KMS-11 (cell line): ENCODE data around the gene FADS3.
A peak's percentile ranks its signal among the peaks of the same experiment; 100 is the strongest.

Experiments used
- H2AFZ ChIP-seq: fragments of 200-600 bp; sonication (generic); 2 replicates; pipeline ENCODE4 v1.6.1; 2016; ENCODE audit warnings: antibody characterized with exemption, mixed run types, low read depth
- H3K27ac ChIP-seq: fragments of 200-600 bp; sonication (generic); 2 replicates; pipeline ENCODE4 v1.6.1; 2016; ENCODE audit warnings: mild to moderate bottlenecking, mixed run types
- H3K27me3 ChIP-seq: fragments of 200-600 bp; sonication (generic); 2 replicates; pipeline ENCODE4 v1.6.1; 2017; ENCODE audit warnings: mild to moderate bottlenecking, low read depth, mixed run types, moderate library complexity; ENCODE audit not compliant: insufficient read depth
- H3K36me3 ChIP-seq: fragments of 200-600 bp; sonication (generic); 2 replicates; pipeline ENCODE4 v1.6.1; 2017; ENCODE audit warnings: mild to moderate bottlenecking, mixed run types; ENCODE audit not compliant: insufficient read depth
- H3K4me1 ChIP-seq: fragments of 200-600 bp; sonication (generic); 2 replicates; pipeline ENCODE4 v1.6.1; 2016; ENCODE audit warnings: mild to moderate bottlenecking, low read depth, mixed run types; ENCODE audit not compliant: poor library complexity, severe bottlenecking
- H3K4me2 ChIP-seq: fragments of 200-600 bp; sonication (generic); 2 replicates; pipeline ENCODE4 v1.7.0; 2016; ENCODE audit warnings: mild to moderate bottlenecking, mixed run types
- H3K4me3 ChIP-seq: fragments of 200-600 bp; sonication (generic); IDR thresholded peaks from 2 replicates; pipeline ENCODE4 v1.6.1; 2017; ENCODE audit warnings: low read depth, low read length, mixed read lengths; ENCODE audit not compliant: insufficient read depth
- H3K79me2 ChIP-seq: fragments of 200-600 bp; sonication (generic); 2 replicates; pipeline ENCODE4 v1.6.1; 2016; ENCODE audit warnings: low read depth, mixed run types; ENCODE audit not compliant: insufficient read depth
- H3K9ac ChIP-seq: fragments of 200-600 bp; sonication (generic); 2 replicates; pipeline ENCODE4 v1.6.1; 2016; ENCODE audit warnings: mild to moderate bottlenecking, mixed run types
- H4K20me1 ChIP-seq: fragments of 200-600 bp; sonication (generic); 2 replicates; pipeline ENCODE4 v1.6.1; 2016; ENCODE audit warnings: mild to moderate bottlenecking, mixed run types; ENCODE audit not compliant: insufficient read depth
- CTCF ChIP-seq: fragments of 200-600 bp; sonication (generic); conservative IDR thresholded peaks from 2 replicates; pipeline ENCODE4 v1.6.1; 2017; ENCODE audit warnings: low read depth, mild to moderate bottlenecking, antibody characterized with exemption, low read length, moderate library complexity, mixed read lengths

Gene FADS3

DNA sequence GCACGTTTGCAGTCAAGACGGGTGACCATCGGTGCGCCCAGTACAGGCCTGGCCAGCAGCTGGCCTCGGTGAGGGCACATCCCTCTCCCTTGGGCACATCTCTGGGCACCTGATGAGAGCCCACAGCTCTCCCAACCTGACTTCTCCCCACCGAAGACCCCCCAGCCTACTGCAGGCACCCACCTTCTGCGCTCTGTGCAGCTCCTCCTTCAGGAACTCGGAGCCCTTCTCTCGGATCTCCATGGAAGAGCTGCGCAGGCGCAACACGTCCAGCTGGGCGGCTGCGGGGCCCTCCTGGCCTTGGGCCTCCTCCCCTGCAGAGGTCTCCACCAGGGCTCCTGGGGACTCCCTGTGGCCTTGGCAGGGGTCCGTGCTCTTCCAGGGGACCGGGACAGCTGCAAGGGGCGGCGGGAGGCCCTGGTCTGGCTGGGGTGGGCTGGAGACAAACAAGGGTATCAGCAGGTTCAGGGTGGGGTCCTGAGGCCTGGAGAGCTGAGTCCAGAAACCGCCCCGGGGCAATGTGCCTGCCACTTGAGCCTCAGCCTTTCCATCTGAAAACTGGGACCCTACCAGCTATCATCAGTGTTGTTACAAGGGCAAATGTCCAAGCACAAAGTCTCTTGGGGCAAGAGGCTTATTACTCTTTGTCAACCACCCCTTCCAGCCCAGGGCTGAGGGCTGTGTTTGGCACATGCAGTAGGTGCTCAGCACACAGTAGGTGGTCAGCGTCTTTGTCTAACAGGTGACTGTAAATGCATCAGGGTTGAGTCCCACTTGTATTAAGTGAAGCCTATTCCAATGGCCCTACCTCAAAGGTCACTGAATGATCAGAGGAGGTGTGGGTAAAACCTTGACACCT is 16.8 kb upstream of the FADS3 start:
- Histone ChIP-seq H4K20me1 (no peaks in the 10 kb centered on the region), H3K4me1 (peaks cover 28% of the 10 kb centered on the region), H3K9ac (peak overlapping the region; percentile 78; the same call in 1 of the 2 replicates)

GRCh38 chr11:61907282-61907681 is 15.9 kb upstream of the FADS3 start:
- no peaks in the 10 kb centered on the region for H3K79me2 ChIP-seq
- H3K27me3 ChIP-seq, result no peaks in the 10 kb centered on the region
- H4K20me1 ChIP-seq, result no peaks in the 10 kb centered on the region
- H3K4me3 ChIP-seq, result no peak overlapping the region
- no peak overlapping the region for H3K4me2 ChIP-seq
- H3K4me1 ChIP-seq, result peaks cover 28% of the 10 kb centered on the region
- H2AFZ ChIP-seq, result no peak overlapping the region
- no peak overlapping the region for H3K27ac ChIP-seq
- H3K36me3 ChIP-seq, result no peaks in the 10 kb centered on the region
- H3K9ac ChIP-seq, result no peak overlapping the region
- no peak for TF ChIP-seq CTCF

More for the DNA sequence above, 16.8 kb upstream of the FADS3 start:
- Histone ChIP-seq H3K4me2 (peak overlapping the region; percentile 89), H2AFZ (peak overlapping the region; percentile 54; the same call in 1 of the 2 replicates), H3K27ac (peak overlapping the region; percentile 78), H3K27me3 (no peaks in the 10 kb centered on the region), H3K36me3 (no peaks in the 10 kb centered on the region), H3K4me3 (no peak overlapping the region), H3K79me2 (no peaks in the 10 kb centered on the region)
- no peak for TF ChIP-seq CTCF

DNA sequence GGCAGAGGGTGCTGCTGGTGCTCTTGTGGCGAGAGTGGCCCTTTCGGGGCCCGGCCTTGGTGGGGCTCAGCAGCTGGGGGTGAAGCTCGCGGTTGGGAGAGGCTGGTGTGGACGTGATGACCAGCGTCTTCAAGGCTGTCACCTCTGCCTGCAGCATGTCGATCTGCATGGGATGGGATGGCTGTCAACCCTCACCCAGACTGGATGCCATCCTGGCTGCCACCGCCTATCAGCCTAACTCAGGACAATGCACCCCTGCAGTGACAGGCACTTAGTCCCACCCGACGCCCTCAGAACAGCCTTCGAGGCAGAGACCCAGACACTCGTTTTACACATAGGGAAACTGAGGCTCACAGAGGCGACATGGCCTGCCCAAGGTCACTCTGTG is 15.2 kb upstream of the FADS3 start:
- H3K27me3 ChIP-seq, result no peaks in the 10 kb centered on the region
- H3K27ac ChIP-seq, result no peak overlapping the region
- no peak overlapping the region for H3K4me2 ChIP-seq
- no peak for TF ChIP-seq CTCF
- H3K4me3 ChIP-seq, result no peak overlapping the region
- no peaks in the 10 kb centered on the region for H4K20me1 ChIP-seq
- no peaks in the 10 kb centered on the region for H3K36me3 ChIP-seq
- H2AFZ ChIP-seq, result no peak overlapping the region
- H3K4me1 ChIP-seq, result peaks cover 28% of the 10 kb centered on the region
- no peak overlapping the region for H3K9ac ChIP-seq
- no peaks in the 10 kb centered on the region for H3K79me2 ChIP-seq

GRCh38 chr11:61905801-61906521 is 14.6 kb upstream of the FADS3 start:
- Histone ChIP-seq H4K20me1 (no peaks in the 10 kb centered on the region), H3K27ac (no peak overlapping the region), H3K4me2 (no peak overlapping the region), H3K79me2 (no peaks in the 10 kb centered on the region), H2AFZ (no peak overlapping the region), H3K4me1 (peaks cover 28% of the 10 kb centered on the region), H3K4me3 (no peak overlapping the region), H3K36me3 (no peaks in the 10 kb centered on the region), H3K27me3 (no peaks in the 10 kb centered on the region), H3K9ac (no peak overlapping the region)
- no peak for TF ChIP-seq CTCF
